Erythroblast (primary cell): ENCODE results near the gene ST3GAL3.
A peak's percentile ranks its signal among the peaks of the same experiment; 100 is the strongest.

Experiments
- DNase-seq, 2 experiments: peaks; one replicate each; lab custom pipeline; 2025; lab: John Stamatoyannopoulos, UW
- GATA1 ChIP-seq: IDR thresholded peaks from 2 replicates; pipeline ENCODE4 v1.6.1; 2011; ENCODE audit warnings: low read depth, mild to moderate bottlenecking, control low read depth, low read length, moderate library complexity
- POLR2A ChIP-seq: IDR thresholded peaks from 2 replicates; pipeline ENCODE4 v1.6.1; 2011; ENCODE audit warnings: mild to moderate bottlenecking, low read length

The ST3GAL3 gene

GRCh38 chr1:43954036-43954435 lies 246.7 kb downstream of the ST3GAL3 start:
- TF ChIP-seq POLR2A, result no peak
- TF ChIP-seq GATA1, result no peak
- DNase-seq, result no peak

- TF ChIP-seq POLR2A (no peak), GATA1 (no peak)
- no peak for DNase-seq
These were observed 248.9 kb downstream of the ST3GAL3 start for GRCh38 chr1:43956234-43956633.

GRCh38 chr1:43957407-43958040 lies 250.2 kb downstream of the ST3GAL3 start:
- TF ChIP-seq POLR2A (no peak), GATA1 (no peak)
- no peak for DNase-seq

GRCh38 chr1:43958351-43959255 lies 251.3 kb downstream of the ST3GAL3 start:
- peak; percentile 87 to 93 for DNase-seq
- TF ChIP-seq GATA1, result peak; percentile 76
- no peak for TF ChIP-seq POLR2A

- TF ChIP-seq POLR2A (no peak), GATA1 (no peak)
- no peak for DNase-seq
These were observed 253.5 kb downstream of the ST3GAL3 start for GRCh38 chr1:43960798-43961197.

GRCh38 chr1:43961692-43962091 lies 254.4 kb downstream of the ST3GAL3 start:
- TF ChIP-seq POLR2A (no peak), GATA1 (no peak)
- DNase-seq, result no peak

GRCh38 chr1:43962324-43962723 lies 255.0 kb downstream of the ST3GAL3 start:
- TF ChIP-seq GATA1 (no peak), POLR2A (no peak)
- DNase-seq, result no peak

GRCh38 chr1:43963006-43963405 lies 255.7 kb downstream of the ST3GAL3 start:
- TF ChIP-seq GATA1 (no peak), POLR2A (no peak)
- no peak for DNase-seq

GRCh38 chr1:43963890-43964289 lies 256.6 kb downstream of the ST3GAL3 start:
- no peak for TF ChIP-seq GATA1
- TF ChIP-seq POLR2A, result no peak
- DNase-seq, result no peak

- DNase-seq, result no peak
These were observed 258.0 kb downstream of the ST3GAL3 start for GRCh38 chr1:43965316-43965715.

GRCh38 chr1:43968348-43968948 lies 261.1 kb downstream of the ST3GAL3 start:
- DNase-seq, result peak; percentile 48 to 63
- TF ChIP-seq POLR2A, result no peak
- TF ChIP-seq GATA1, result no peak

More at GRCh38 chr1:43965316-43965715, 258.0 kb downstream of the ST3GAL3 start:
- TF ChIP-seq GATA1, result no peak
- no peak for TF ChIP-seq POLR2A

- TF ChIP-seq GATA1 (no peak), POLR2A (no peak)
- no peak for DNase-seq
These were observed 262.0 kb downstream of the ST3GAL3 start for GRCh38 chr1:43969416-43969745.

- DNase-seq, result peak; percentile 97
- TF ChIP-seq GATA1 (no peak), POLR2A (peak; percentile 47)
These were observed 262.6 kb downstream of the ST3GAL3 start, which contains the start of gene DPH2 for GRCh38 chr1:43969746-43970466. DPH2 (plus strand) TSS chr1:43970010; CDS start chr1:43970176, 166 bp downstream.

GRCh38 chr1:43970502-43970901 lies 263.2 kb downstream of the ST3GAL3 start:
- no peak for DNase-seq
- no peak for TF ChIP-seq GATA1
- TF ChIP-seq POLR2A, result no peak
